ENCODE data around the gene NADSYN1.

Gene NADSYN1

GRCh38 chr11:71495286-71496230 lies 42.6 kb downstream of the NADSYN1 start:
- no peak for DNase-seq

GRCh38 chr11:71496421-71496820 lies 43.4 kb downstream of the NADSYN1 start:
- no peak for DNase-seq

- no peak for DNase-seq
These were observed 45.1 kb downstream of the NADSYN1 start for GRCh38 chr11:71498091-71498490.

GRCh38 chr11:71499125-71499524 lies 46.1 kb downstream of the NADSYN1 start:
- no peak for DNase-seq

- peak; percentile 28 for DNase-seq
These were observed 46.5 kb downstream of the NADSYN1 start for GRCh38 chr11:71499546-71499945.

- DNase-seq = peak; percentile 51
These were observed 47.6 kb downstream of the NADSYN1 start for GRCh38 chr11:71500601-71501021.

GRCh38 chr11:71501071-71501985 lies 48.3 kb downstream of the NADSYN1 start:
- peak; percentile 44 for DNase-seq

- DNase-seq = peak; percentile 24
These were observed 49.0 kb downstream of the NADSYN1 start for GRCh38 chr11:71502026-71502425.

GRCh38 chr11:71502871-71503435 lies 50.0 kb downstream of the NADSYN1 start:
- peak; percentile 47 for DNase-seq

- DNase-seq = no peak
These were observed 51.5 kb downstream of the NADSYN1 start for GRCh38 chr11:71504531-71504930.

- no peak for DNase-seq
These were observed 52.0 kb downstream of the NADSYN1 start for GRCh38 chr11:71505001-71505400.

- DNase-seq = no peak
These were observed 52.8 kb downstream of the NADSYN1 start for GRCh38 chr11:71505781-71506180.

GRCh38 chr11:71507102-71507501 lies 54.1 kb downstream of the NADSYN1 start:
- DNase-seq = no peak

GRCh38 chr11:71518506-71519471 lies 65.8 kb downstream of the NADSYN1 start:
- DNase-seq = peak; percentile 32

GRCh38 chr11:71519546-71519945 lies 66.5 kb downstream of the NADSYN1 start:
- peak; percentile 30 for DNase-seq

GRCh38 chr11:71525188-71525937 lies 72.4 kb downstream of the NADSYN1 start:
- peak; percentile 19 for DNase-seq

GRCh38 chr11:71525938-71526495 lies 73.0 kb downstream of the NADSYN1 start:
- peak; percentile 32 for DNase-seq

- peak; percentile 11 for DNase-seq
These were observed 74.0 kb downstream of the NADSYN1 start, which contains the start of gene KRTAP5-7 for GRCh38 chr11:71526796-71527575. Gene KRTAP5-7, plus strand, starts transcription at chr11:71527267. Its CDS starts 34 bp downstream, at chr11:71527301.

- DNase-seq = peak; percentile 28
These were observed 74.7 kb downstream of the NADSYN1 start for GRCh38 chr11:71527576-71528210.

Measured in activated CD8-positive, alpha-beta memory T cell treated with anti-CD3 and anti-CD28 coated beads for 24 hours (primary cell).